CD4-positive, alpha-beta T cell treated with Interleukin-21 for 1 hour (primary cell): ENCODE results near the gene GRIA1.

Experiments
- DNase-seq: peaks from one replicate; pipeline ENCODE4 v3.0.0-alpha.2; 2020

GRIA1 gene

GRCh38 chr5:153617190-153617589, 126.7 kb downstream of the GRIA1 start:
- no peak for DNase-seq

DNA sequence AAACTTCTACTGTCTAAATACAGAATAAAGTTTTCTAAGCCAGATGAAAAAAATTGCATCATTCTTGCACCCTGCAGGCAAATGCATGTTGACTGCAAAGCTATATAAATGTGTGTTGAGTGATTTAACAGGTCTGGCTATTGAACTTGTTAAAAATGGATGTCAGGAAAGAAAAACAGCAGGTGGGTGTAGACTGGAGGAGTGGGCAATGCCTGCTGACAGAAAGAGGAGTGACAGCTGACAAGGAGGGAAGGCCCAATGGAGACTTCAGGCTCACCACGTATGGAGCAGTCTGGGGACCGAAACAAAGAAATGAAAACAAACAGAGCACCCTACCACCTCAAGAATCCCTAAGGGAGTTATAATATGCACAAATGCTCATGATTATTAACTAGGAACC, 127.8 kb downstream of the GRIA1 start:
- no peak for DNase-seq

DNA sequence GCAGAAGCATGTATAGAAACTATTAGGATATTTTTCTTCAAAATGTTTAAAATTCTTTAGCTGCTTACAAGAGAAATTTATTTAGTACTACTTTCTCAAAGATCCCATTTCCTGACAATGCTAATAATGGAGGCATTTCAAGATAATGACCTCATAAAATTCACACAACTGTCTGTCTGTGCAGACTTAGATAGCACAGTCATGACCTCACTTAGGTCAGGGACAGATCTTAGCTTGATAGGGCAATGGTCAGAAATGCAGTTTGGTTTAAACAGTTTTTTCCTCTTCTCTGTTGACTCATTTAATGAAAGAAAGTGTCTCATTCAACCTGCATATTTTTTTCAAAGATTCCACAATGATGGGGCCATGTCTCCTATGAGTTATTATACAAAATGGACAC, 128.4 kb downstream of the GRIA1 start:
- no peak for DNase-seq

DNA sequence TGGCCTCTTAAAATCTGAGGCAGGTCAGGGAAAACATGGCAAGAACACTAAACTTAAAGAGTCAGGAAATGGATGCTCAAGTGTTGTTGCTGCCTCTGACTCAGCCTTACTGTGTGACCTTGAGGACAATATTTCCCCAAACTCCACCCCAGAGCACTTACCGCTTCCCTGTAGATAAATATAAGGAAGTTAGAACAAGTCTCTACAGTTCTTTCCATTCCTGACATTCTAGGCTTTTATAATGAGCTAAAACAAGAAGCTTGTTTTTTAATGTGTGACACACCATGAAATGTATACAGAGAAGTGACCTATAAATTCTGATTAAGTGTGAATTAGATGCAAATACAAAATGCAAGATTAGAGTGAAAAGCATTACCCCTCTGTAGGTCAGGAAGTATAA, 129.3 kb downstream of the GRIA1 start:
- DNase-seq = no peak

DNA sequence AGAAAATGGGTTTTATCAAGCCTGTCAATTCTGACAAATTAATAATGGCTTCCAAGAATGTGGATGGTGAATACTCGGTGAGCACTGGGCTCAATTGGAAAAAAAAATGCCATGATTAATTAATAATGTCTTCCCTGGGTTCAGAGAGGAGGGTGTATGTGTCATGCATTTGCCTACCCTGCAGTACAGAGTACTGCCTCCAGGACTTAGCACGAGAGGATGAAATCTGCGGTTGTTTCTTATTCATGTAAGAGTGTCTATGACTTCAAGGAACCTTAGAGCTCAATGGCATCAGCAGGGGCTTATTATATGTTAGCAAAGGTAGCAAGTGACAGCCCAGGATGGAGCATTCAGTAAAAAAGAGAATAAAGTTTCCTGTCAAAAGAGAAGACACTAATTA, 132.7 kb downstream of the GRIA1 start:
- DNase-seq = no peak

DNA sequence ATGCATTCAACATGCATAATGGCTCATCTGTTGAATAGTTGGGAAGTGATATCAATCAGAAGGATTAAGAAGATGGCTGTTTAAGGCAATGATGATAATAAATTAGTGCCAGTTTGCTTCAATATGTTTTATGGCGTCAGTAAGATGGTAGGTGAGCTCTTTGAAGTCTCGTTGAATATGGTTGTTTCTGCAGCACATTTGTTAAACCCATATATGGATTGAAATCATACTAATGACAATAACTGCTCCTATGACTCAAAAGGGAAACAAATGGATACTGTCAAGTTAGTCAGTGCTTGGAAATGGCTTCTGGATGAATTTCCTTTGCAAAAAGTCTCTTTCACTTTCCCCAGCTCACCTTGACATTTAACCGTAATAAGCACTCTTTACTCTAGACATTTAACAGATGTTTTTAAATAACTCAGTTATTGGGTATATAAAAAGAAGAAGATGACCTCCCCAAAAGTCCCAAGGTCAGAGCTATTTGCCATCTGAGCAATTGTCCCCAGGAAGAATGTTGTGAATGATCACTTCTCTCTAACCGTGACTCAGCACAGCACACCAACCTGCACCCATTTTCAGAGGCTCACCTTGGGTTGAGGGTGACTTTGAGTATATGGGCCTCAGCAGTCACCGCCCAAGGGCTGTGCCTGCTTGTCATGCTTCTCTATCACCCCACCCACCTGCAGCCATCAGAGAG, 133.4 kb downstream of the GRIA1 start:
- no peak for DNase-seq

- no peak for DNase-seq
Observed at GRCh38 chr5:153624451-153624765, 133.9 kb downstream of the GRIA1 start.

DNA sequence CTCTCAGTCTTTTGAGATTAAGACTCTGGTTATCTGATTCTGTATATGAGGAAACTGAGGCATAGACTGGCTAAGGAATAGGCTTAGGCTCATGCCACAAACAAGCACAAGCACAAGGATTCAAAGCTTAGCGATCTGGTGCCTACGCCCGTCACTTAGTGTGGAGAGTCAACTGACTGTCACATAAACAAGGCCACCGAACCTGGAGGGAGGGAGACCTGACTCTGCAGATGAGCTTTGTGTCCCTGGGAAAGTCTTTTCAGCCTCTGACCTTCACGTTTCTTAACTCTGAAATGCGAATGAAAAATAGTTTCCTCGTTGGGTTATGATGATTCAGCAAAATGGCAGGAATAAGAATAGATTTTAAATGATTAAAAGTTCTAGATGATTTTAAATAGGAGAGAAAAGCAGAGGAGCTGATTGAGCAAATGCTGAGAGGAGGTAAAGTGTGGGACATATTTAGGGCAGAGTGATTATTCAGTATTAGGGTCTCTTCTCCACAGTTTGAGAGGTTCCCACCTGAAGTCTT, 135.4 kb downstream of the GRIA1 start:
- no peak for DNase-seq

DNA sequence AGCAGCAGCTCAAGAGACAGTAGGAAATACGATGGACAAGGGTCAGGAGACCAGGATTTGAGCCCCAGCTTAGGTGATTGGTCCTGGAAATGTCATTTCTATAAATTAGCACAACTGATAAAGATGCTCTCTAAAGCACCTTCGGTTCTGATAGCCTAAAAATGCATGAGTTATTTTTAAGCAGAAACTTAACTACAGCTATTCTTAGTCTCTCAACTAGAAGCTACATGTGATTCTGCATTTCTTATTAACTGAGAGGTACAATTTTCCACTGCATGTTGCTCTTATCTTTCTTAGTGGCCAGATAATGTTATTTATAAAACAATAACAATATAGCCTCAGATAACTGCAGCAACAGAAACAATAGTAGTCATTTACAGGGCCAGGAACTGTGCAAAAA, 136.4 kb downstream of the GRIA1 start:
- DNase-seq = no peak

- DNase-seq = no peak
Observed at GRCh38 chr5:153629027-153629895, 138.8 kb downstream of the GRIA1 start.

DNA sequence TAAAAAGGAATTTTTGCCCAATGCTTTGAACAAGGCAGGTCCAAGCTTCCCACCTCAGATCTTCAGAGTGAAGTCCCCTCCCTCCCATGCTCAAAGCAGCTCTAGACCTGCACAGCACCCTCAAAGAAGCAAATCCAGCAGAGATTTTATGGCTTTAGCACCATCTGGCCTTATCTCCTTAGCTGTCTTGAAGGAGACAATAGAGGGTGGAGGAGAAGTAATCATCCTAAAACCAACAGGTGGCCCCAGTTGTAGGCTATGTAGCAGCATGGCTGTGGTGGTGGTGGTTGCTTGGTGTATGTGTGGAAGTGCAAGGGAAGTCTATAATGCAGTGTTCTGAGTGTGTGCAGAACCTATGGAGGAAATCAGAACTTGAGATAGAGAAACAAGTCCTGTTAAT, 140.1 kb downstream of the GRIA1 start:
- no peak for DNase-seq

GRCh38 chr5:153632748-153633290, 142.3 kb downstream of the GRIA1 start:
- DNase-seq = no peak

GRCh38 chr5:153636670-153637451, 146.4 kb downstream of the GRIA1 start:
- no peak for DNase-seq

DNA sequence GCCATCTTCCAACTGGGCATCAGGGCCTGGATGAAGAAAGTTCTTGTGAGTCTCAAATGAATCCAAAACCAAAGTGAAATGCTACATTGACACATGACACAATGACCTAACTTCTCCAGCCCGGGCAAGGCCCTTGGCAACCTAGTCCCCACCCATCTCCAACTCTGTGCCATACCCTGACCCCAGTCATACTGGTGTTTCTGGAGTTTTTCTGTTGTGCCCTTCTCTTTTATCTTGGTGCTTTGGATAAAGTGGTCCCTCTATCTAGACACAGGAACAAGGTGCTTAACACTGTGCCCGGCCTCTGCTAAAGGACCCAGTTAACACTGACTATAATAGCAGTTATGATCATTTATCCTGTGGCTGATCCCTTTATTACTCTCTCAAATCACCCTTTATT, 149.8 kb downstream of the GRIA1 start:
- DNase-seq = no peak

GRCh38 chr5:153641183-153641688, 150.8 kb downstream of the GRIA1 start:
- DNase-seq = no peak

GRCh38 chr5:153654504-153655200, 164.2 kb downstream of the GRIA1 start:
- no peak for DNase-seq

DNA sequence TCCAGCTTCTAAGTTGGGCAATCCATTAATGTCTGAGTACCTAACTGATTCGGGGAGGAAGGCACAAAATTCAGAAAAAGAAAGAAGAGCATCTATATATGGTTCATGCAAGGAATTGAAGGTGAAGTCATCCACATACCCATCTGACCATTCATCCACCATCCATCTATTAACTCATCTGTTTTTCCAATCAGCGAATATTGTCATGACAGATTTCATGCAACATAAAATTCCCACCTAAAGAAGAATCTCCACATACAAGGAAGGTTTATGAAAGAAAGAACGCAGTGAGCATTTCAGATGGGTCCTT, 164.7 kb downstream of the GRIA1 start:
- no peak for DNase-seq

DNA sequence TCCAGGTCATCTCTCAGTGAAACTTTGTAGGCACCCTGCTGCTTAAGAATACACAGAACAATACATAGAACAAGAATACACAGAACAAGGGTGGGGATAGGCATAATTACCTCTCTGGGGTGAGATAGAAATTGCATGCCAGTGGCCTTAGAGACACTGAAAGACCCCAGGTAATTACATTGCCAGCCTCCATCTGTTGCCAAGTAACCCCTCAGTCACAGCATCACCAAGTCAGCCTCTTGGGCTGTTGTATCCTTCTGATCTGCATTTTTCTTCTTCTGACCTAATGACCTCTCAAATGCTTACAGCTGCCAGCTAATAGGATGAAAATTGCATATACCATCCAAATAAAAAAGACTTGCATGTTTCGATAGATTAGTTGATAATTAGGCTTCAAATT, 167.7 kb downstream of the GRIA1 start:
- no peak for DNase-seq

GRCh38 chr5:153658606-153659005, 168.1 kb downstream of the GRIA1 start:
- no peak for DNase-seq

DNA sequence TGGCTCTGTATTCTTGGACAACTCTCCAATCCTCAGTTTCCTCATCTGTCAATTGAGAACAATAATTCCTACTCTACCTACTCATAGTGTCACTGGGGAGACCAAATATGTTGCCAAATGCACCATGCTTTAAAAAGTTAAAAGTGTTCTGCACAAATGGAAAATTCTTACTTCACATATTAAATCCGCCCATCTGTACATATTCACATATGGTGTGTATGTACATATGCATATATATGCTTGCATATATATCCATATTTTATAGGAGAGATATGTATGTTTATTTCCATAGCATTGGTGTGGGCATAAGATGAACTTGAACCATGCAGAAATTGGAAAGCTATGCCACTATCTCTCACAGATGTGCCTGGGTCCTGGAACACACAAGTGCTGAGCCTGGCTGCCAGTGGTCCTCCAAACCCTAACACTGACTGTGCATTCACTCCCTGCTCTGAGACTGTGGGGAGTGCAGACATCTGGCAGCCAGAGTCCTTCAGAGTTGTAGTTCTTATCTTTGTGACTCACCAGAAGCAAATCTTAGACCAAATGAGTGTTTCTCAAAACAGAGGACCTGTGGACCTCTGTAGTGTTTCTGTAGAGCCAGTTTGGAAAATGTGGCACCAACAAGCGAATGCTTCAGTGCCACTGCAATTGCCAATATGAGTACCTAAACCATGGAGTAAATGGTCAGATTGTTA, 168.7 kb downstream of the GRIA1 start:
- no peak for DNase-seq

DNA sequence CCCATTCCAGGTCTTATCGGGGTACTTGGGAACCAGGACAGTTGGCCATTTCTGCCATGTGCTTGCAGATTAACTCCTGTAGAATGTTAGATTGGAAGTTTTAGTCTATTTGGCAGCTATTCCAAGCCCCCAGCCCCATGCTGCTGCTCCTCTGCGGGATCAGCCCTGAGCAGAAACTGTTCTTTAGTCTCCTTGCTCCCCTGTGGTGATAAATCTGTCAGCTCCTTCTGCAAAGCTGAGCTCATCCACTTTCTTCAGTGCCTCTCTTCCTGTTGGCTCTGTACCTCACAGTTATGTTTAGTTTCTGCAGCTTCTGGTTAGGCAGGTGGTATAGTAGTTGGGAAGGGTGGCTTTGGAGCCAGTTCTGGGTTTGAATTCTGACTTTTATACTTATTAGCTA, 170.4 kb downstream of the GRIA1 start:
- no peak for DNase-seq

GRCh38 chr5:153661897-153662296, 171.4 kb downstream of the GRIA1 start:
- no peak for DNase-seq
